Measurements from ENCODE around the gene IGSF23.
"Not testable (repeated sequence)": the region's sequence is repeated elsewhere in the genome, so short reads cannot be mapped to it uniquely, and the experiment has no call there.

Gene IGSF23

DNA sequence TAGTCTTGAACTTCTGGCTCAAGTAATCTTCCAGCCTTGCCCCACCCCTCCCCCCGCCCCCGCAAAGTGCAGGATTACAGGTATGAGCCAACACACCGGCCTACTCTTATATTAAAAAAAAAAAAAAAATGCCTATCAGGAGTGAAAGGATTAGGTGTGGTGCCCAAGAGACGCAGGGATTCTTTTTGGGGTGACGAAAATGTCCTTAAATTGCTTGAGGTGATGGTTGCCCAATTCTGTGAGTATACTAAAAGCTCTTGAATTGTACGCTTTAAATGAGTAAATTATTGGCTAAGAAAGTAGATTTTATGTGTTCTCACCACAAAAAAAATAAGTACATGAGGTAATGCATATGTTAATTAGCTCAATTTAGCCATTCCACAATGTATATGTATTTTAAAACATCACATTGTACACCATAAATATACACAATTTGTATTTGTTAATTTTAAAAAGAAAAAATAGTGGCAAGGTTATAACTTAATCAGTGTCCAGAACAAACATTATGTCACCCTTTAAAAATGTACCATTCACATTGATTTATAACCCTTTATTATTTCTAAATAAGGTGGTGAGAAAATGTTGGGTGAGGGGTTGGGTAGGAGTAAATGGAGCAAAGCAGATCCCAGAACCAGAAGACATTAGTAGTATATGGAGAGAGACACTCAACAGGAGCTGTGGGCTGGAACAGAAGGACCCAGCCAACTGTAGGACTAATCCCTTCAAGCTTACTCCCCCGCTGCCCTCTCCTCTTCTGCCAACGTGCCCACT lies 3.9 kb downstream of the IGSF23 start:
- H3K9me3 Mint-ChIP-seq: no peaks in the 10 kb centered on the region
- no peak overlapping the region for H3K27ac Mint-ChIP-seq
- no peak overlapping the region for H3K4me3 Mint-ChIP-seq
- H3K36me3 Mint-ChIP-seq (ENCODE audit: low read depth): no peaks in the 10 kb centered on the region
- H3K4me1 Mint-ChIP-seq (ENCODE audit: low read depth): no peaks in the 10 kb centered on the region
- no peaks in the 10 kb centered on the region for H3K27me3 Mint-ChIP-seq (ENCODE audit: low read depth)

GRCh38 chr19:44618640-44619357 lies 5.4 kb downstream of the IGSF23 start:
- Mint-ChIP-seq H3K4me1 (ENCODE audit: low read depth) (no peaks in the 10 kb centered on the region), H3K27ac (no peak overlapping the region), H3K4me3 (no peak overlapping the region), H3K27me3 (ENCODE audit: low read depth) (no peaks in the 10 kb centered on the region), H3K36me3 (ENCODE audit: low read depth) (no peaks in the 10 kb centered on the region), H3K9me3 (peaks cover 3% of the 10 kb centered on the region)

- peaks cover 3% of the 10 kb centered on the region for H3K9me3 Mint-ChIP-seq
- no peaks in the 10 kb centered on the region for H3K36me3 Mint-ChIP-seq (ENCODE audit: low read depth)
- no peak overlapping the region for H3K4me3 Mint-ChIP-seq
- no peaks in the 10 kb centered on the region for H3K4me1 Mint-ChIP-seq (ENCODE audit: low read depth)
- H3K27ac Mint-ChIP-seq: no peak overlapping the region
- no peaks in the 10 kb centered on the region for H3K27me3 Mint-ChIP-seq (ENCODE audit: low read depth)
Observed at GRCh38 chr19:44620667-44621066, 7.3 kb downstream of the IGSF23 start.

DNA sequence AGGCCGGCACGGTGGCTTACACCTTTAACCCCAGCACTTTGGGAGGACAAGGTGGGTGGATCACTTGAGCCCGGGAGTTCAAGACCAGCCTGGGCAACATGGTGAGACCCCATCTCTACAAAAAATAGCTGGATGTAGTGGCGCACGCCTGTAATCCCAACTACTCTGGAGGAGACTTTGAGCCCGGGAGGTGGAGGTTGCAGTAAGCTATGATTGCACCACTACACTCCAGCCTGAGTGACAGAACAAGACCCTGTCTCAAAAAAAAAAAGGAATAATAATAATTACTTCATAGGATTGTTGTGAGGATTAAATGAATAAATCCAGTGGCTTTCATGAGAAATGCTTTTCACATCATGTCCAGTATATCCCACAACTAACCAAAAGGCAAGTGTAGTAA lies 8.0 kb downstream of the IGSF23 start:
- peaks cover 3% of the 10 kb centered on the region for H3K9me3 Mint-ChIP-seq
- no peaks in the 10 kb centered on the region for H3K36me3 Mint-ChIP-seq (ENCODE audit: low read depth)
- H3K27me3 Mint-ChIP-seq (ENCODE audit: low read depth): no peaks in the 10 kb centered on the region
- H3K4me1 Mint-ChIP-seq (ENCODE audit: low read depth): no peaks in the 10 kb centered on the region
- H3K27ac Mint-ChIP-seq: no peak overlapping the region
- no peak overlapping the region for H3K4me3 Mint-ChIP-seq

- H3K9me3 Mint-ChIP-seq: peaks cover 3% of the 10 kb centered on the region
- no peaks in the 10 kb centered on the region for H3K36me3 Mint-ChIP-seq (ENCODE audit: low read depth)
- no peaks in the 10 kb centered on the region for H3K4me1 Mint-ChIP-seq (ENCODE audit: low read depth)
- no peak overlapping the region for H3K4me3 Mint-ChIP-seq
- no peaks in the 10 kb centered on the region for H3K27me3 Mint-ChIP-seq (ENCODE audit: low read depth)
- H3K27ac Mint-ChIP-seq: no peak overlapping the region
Observed at GRCh38 chr19:44623080-44623479, 9.7 kb downstream of the IGSF23 start.

- no peaks in the 10 kb centered on the region for H3K27me3 Mint-ChIP-seq (ENCODE audit: low read depth)
- no peaks in the 10 kb centered on the region for H3K36me3 Mint-ChIP-seq (ENCODE audit: low read depth)
- H3K4me3 Mint-ChIP-seq: no peak overlapping the region
- H3K9me3 Mint-ChIP-seq: peaks cover 3% of the 10 kb centered on the region
- H3K4me1 Mint-ChIP-seq (ENCODE audit: low read depth): no peaks in the 10 kb centered on the region
- H3K27ac Mint-ChIP-seq: no peak overlapping the region
Observed at GRCh38 chr19:44623626-44624025, 10.3 kb downstream of the IGSF23 start.

GRCh38 chr19:44624840-44625354 lies 11.5 kb downstream of the IGSF23 start:
- no peaks in the 10 kb centered on the region for H3K27me3 Mint-ChIP-seq (ENCODE audit: low read depth)
- no peaks in the 10 kb centered on the region for H3K4me1 Mint-ChIP-seq (ENCODE audit: low read depth)
- H3K36me3 Mint-ChIP-seq (ENCODE audit: low read depth): no peaks in the 10 kb centered on the region
- no peak overlapping the region for H3K27ac Mint-ChIP-seq
- peaks cover 3% of the 10 kb centered on the region for H3K9me3 Mint-ChIP-seq
- no peak overlapping the region for H3K4me3 Mint-ChIP-seq

GRCh38 chr19:44625637-44626036 lies 12.3 kb downstream of the IGSF23 start:
- H3K4me1 Mint-ChIP-seq (ENCODE audit: low read depth); H3K4me3 Mint-ChIP-seq; H3K27ac Mint-ChIP-seq; H3K36me3 Mint-ChIP-seq (ENCODE audit: low read depth); H3K9me3 Mint-ChIP-seq; H3K27me3 Mint-ChIP-seq (ENCODE audit: low read depth): not testable (repeated sequence)

GRCh38 chr19:44626048-44626624 lies 12.8 kb downstream of the IGSF23 start:
- no peaks in the 10 kb centered on the region for H3K4me1 Mint-ChIP-seq (ENCODE audit: low read depth)
- no peaks in the 10 kb centered on the region for H3K36me3 Mint-ChIP-seq (ENCODE audit: low read depth)
- H3K4me3 Mint-ChIP-seq: no peak overlapping the region
- peaks cover 3% of the 10 kb centered on the region for H3K9me3 Mint-ChIP-seq
- H3K27ac Mint-ChIP-seq: no peak overlapping the region
- no peaks in the 10 kb centered on the region for H3K27me3 Mint-ChIP-seq (ENCODE audit: low read depth)

DNA sequence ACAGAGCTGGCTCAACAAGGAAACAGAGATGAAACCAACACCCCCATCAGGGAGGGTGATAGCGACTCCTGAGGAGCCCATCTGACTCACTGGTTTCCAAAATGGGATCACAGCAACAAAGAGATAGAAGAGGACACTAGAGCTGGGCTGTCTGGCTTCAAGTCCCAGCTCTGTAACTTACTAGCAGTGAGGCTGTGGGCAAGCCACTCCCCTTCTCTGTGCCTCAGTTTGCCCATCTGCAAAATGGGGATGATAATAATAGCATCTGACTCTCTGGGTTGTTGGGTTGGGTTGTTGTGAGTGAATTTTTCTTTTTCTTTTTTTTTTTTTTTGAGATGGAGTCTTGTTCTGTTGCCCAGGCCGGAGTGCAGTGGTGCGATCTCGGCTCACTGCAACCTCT lies 14.3 kb downstream of the IGSF23 start:
- Mint-ChIP-seq H3K9me3 (peaks cover 2% of the 10 kb centered on the region), H3K4me3 (no peak overlapping the region), H3K36me3 (ENCODE audit: low read depth) (no peaks in the 10 kb centered on the region), H3K27ac (no peak overlapping the region), H3K27me3 (ENCODE audit: low read depth) (no peaks in the 10 kb centered on the region), H3K4me1 (ENCODE audit: low read depth) (no peaks in the 10 kb centered on the region)

GRCh38 chr19:44628793-44629192 lies 15.4 kb downstream of the IGSF23 start:
- no peaks in the 10 kb centered on the region for H3K4me1 Mint-ChIP-seq (ENCODE audit: low read depth)
- H3K9me3 Mint-ChIP-seq: no peaks in the 10 kb centered on the region
- no peaks in the 10 kb centered on the region for H3K27me3 Mint-ChIP-seq (ENCODE audit: low read depth)
- H3K27ac Mint-ChIP-seq: no peak overlapping the region
- no peak overlapping the region for H3K4me3 Mint-ChIP-seq
- H3K36me3 Mint-ChIP-seq (ENCODE audit: low read depth): no peaks in the 10 kb centered on the region

DNA sequence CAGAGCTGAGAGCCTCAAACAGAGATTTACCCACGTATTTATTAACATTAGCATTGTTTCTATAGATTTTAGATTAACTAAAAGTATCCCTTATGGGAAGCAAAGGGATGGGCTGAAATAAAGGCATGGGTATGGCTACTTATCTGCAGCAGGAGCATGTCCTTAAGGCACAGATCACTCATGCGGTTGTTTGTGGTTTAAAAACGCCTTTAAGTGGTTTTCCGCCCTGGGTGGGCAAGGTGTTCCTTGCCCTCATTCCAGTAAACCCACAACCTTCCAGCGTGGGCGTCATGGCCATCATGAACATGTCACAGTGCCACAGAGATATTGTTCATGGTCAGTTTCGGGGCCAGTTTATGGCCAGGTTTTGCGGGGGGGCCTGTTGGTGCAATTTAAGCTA lies 18.2 kb downstream of the IGSF23 start:
- H3K9me3 Mint-ChIP-seq; H3K27ac Mint-ChIP-seq; H3K36me3 Mint-ChIP-seq (ENCODE audit: low read depth); H3K27me3 Mint-ChIP-seq (ENCODE audit: low read depth); H3K4me1 Mint-ChIP-seq (ENCODE audit: low read depth); H3K4me3 Mint-ChIP-seq: not testable (repeated sequence)

DNA sequence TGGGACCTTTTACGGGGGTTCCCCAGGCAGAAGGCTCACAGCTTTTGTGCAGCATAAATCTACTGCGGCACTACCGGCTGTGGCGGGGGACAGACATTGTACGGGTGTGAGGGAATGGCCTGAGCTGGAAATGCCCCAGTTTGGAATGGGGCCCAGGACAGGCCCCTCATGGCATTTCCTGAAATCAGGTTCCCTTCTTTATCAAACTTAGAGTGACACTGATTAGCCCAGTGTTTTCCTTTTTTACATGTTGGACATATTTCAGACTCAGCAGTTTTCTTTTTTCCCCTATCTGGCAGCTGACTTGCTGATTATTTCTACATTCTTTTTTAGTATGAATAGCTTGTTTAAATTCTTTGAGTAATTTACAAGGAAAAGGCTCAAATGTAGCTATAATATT lies 20.7 kb downstream of the IGSF23 start:
- not testable (repeated sequence) for H3K27me3 Mint-ChIP-seq (ENCODE audit: low read depth); H3K27ac Mint-ChIP-seq; H3K4me1 Mint-ChIP-seq (ENCODE audit: low read depth); H3K4me3 Mint-ChIP-seq; H3K36me3 Mint-ChIP-seq (ENCODE audit: low read depth); H3K9me3 Mint-ChIP-seq

- no peak overlapping the region for H3K27ac Mint-ChIP-seq
- no peak overlapping the region for H3K4me3 Mint-ChIP-seq
- H3K9me3 Mint-ChIP-seq: peaks cover 3% of the 10 kb centered on the region
- H3K36me3 Mint-ChIP-seq (ENCODE audit: low read depth): no peaks in the 10 kb centered on the region
- no peaks in the 10 kb centered on the region for H3K27me3 Mint-ChIP-seq (ENCODE audit: low read depth)
- no peaks in the 10 kb centered on the region for H3K4me1 Mint-ChIP-seq (ENCODE audit: low read depth)
Observed at GRCh38 chr19:44634785-44635184, 21.4 kb downstream of the IGSF23 start.

Measured in T-helper 1 cell treated with Interleukin-12 subunit alpha and Interleukin-12 subunit beta and Interleukin-4 antibody, amounts not matched to agents 30 μg/mL and 1 μg/mL, for 36 hours (primary cell).